ENCODE data around the gene PGBD2. TPM values are rescaled to one million over a fixed set of nuclear protein-coding genes. Genes with fewer than 3 reads are reported as not detected.

The PGBD2 gene
- total and polyA plus RNA-seq, 9 of the 15 experiments (the other 6 are each of a cell fraction or from before 2014, with no cell fraction given): 11.9 to 21.8 (median 14.7) TPM

DNA sequence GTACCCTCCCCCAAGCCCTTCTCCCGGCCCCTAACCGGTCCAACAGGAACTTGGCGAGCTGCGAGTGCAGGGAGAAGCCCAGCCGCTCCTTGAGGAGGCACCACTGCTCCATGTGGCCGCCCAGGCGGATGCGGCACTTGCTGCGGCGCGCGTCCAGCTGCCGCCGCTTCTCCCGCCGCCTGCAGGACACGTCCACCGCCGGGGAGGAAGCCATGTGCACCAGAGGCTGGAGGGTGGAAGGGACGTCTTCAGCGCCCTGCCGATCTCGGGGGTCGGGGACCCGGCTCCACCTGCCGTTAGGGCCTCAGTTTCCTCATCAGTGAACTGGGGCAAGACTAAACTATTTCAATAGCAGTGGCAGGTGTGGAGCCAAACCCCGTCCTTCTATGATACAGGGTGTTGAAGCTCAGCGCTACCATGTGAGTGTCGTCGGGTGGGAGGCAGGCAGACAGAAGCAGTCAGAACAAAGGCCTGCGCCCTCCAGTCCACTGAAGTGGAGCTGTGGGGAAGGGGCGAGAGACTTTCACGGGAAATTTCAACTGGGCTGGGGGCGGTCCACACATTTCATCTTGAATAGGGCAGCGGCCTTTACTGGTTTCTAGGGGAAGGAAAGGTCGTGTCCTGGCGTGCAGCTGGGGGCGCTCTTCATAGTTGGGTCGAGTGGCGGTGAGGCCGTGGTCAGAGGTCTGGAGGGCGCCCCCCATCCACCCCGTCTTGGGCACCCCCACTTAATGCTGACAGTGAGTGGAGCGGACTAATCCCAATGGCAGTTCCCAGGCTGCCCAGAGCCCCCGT, 47.7 kb upstream of the PGBD2 start (continued):
- TF ChIP-seq PHF8 (IDR thresholded peaks at IDR 0.05; ENCODE audit: borderline replicate concordance, low read length) (peak; percentile 54; the same call in 1 of the 2 replicates), SNRNP70 (optimal IDR thresholded peaks at IDR 0.05; ENCODE audit: low read depth, low read length) (no peak), WHSC1 (IDR thresholded peaks at IDR 0.05; ENCODE audit: low read length) (no peak), SIN3A (IDR thresholded peaks at IDR 0.05; ENCODE audit: borderline replicate concordance in 2 of 2, control insufficient read depth in 1 of 2, low read depth in 2 of 2, low read length in 2 of 2) (peak; percentile 57 to 79; a peak in 3 of 4 replicates), CCNT2 (IDR thresholded peaks at IDR 0.05; ENCODE audit: borderline replicate concordance, extremely low read depth, insufficient read length, low read depth, low read length) (peak; percentile 47), ZNF696 (CRISPR knock-in tag; conservative IDR thresholded peaks at IDR 0.05) (no peak), ZNF124 (CRISPR knock-in tag; IDR thresholded peaks at IDR 0.05) (no peak), HEY1 (CRISPR knock-in tag; IDR thresholded peaks at IDR 0.05; ENCODE audit: borderline replicate concordance) (no peak), BRD9 (IDR thresholded peaks at IDR 0.05; ENCODE audit: low read depth, partially characterized antibody) (peak; percentile 83), CREBBP (IDR thresholded peaks at IDR 0.05; ENCODE audit: low read depth, low read length) (no peak), ZFX (CRISPR knock-in tag; IDR thresholded peaks at IDR 0.05) (peak; percentile 89), HLTF (IDR thresholded peaks at IDR 0.05) (no peak; the same call in 1 of the 2 replicates), ZNF165 (CRISPR knock-in tag; IDR thresholded peaks at IDR 0.05; ENCODE audit: borderline replicate concordance) (no peak)
- TF ChIP-seq, protein P1, sequence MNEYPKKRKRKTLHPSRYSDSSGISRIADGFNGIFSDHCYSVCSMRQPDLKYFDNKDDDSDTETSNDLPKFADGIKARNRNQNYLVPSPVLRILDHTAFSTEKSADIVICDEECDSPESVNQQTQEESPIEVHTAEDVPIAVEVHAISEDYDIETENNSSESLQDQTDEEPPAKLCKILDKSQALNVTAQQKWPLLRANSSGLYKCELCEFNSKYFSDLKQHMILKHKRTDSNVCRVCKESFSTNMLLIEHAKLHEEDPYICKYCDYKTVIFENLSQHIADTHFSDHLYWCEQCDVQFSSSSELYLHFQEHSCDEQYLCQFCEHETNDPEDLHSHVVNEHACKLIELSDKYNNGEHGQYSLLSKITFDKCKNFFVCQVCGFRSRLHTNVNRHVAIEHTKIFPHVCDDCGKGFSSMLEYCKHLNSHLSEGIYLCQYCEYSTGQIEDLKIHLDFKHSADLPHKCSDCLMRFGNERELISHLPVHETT (CRISPR knock-in tag; conservative IDR thresholded peaks at IDR 0.05 in 1 of 2, IDR thresholded peaks at IDR 0.05 in 1 of 2): peak in 1 of 2 experiments; percentile 78; a peak in 1 of 4 replicates
- TF ChIP-seq, protein P2, sequence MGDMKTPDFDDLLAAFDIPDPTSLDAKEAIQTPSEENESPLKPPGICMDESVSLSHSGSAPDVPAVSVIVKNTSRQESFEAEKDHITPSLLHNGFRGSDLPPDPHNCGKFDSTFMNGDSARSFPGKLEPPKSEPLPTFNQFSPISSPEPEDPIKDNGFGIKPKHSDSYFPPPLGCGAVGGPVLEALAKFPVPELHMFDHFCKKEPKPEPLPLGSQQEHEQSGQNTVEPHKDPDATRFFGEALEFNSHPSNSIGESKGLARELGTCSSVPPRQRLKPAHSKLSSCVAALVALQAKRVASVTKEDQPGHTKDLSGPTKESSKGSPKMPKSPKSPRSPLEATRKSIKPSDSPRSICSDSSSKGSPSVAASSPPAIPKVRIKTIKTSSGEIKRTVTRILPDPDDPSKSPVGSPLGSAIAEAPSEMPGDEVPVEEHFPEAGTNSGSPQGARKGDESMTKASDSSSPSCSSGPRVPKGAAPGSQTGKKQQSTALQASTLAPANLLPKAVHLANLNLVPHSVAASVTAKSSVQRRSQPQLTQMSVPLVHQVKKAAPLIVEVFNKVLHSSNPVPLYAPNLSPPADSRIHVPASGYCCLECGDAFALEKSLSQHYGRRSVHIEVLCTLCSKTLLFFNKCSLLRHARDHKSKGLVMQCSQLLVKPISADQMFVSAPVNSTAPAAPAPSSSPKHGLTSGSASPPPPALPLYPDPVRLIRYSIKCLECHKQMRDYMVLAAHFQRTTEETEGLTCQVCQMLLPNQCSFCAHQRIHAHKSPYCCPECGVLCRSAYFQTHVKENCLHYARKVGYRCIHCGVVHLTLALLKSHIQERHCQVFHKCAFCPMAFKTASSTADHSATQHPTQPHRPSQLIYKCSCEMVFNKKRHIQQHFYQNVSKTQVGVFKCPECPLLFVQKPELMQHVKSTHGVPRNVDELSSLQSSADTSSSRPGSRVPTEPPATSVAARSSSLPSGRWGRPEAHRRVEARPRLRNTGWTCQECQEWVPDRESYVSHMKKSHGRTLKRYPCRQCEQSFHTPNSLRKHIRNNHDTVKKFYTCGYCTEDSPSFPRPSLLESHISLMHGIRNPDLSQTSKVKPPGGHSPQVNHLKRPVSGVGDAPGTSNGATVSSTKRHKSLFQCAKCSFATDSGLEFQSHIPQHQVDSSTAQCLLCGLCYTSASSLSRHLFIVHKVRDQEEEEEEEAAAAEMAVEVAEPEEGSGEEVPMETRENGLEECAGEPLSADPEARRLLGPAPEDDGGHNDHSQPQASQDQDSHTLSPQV (IDR thresholded peaks at IDR 0.05): peak; percentile 93; the same call in 1 of the 2 replicates
- TF ChIP-seq, protein P3, sequence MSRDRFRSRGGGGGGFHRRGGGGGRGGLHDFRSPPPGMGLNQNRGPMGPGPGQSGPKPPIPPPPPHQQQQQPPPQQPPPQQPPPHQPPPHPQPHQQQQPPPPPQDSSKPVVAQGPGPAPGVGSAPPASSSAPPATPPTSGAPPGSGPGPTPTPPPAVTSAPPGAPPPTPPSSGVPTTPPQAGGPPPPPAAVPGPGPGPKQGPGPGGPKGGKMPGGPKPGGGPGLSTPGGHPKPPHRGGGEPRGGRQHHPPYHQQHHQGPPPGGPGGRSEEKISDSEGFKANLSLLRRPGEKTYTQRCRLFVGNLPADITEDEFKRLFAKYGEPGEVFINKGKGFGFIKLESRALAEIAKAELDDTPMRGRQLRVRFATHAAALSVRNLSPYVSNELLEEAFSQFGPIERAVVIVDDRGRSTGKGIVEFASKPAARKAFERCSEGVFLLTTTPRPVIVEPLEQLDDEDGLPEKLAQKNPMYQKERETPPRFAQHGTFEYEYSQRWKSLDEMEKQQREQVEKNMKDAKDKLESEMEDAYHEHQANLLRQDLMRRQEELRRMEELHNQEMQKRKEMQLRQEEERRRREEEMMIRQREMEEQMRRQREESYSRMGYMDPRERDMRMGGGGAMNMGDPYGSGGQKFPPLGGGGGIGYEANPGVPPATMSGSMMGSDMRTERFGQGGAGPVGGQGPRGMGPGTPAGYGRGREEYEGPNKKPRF (IDR thresholded peaks at IDR 0.05; ENCODE audit: low read depth, low read length): no peak
- TF ChIP-seq, protein P4, sequence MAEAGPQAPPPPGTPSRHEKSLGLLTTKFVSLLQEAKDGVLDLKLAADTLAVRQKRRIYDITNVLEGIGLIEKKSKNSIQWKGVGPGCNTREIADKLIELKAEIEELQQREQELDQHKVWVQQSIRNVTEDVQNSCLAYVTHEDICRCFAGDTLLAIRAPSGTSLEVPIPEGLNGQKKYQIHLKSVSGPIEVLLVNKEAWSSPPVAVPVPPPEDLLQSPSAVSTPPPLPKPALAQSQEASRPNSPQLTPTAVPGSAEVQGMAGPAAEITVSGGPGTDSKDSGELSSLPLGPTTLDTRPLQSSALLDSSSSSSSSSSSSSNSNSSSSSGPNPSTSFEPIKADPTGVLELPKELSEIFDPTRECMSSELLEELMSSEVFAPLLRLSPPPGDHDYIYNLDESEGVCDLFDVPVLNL (CRISPR knock-in tag; IDR thresholded peaks at IDR 0.05; ENCODE audit: low read depth): peak; percentile 76; the same call in 1 of the 2 replicates
